Prostate gland (tissue), 2 donors: ENCODE data around the gene PTGDR.

Experiments used
- CTCF ChIP-seq, 4 experiments: fragments of 200-600 bp in 2 of 4; fragments of 450-650 bp in 2 of 4; sonication (generic) in 2 of 4; IDR thresholded peaks; 1 replicate in 3 of 4; 2 replicates in 1 of 4; pipeline ENCODE4 v1.5.1; 2016 to 2019; ENCODE audit warnings: antibody characterized with exemption in 4 of 4, mild to moderate bottlenecking in 2 of 4, moderate library complexity in 2 of 4
- POLR2A ChIP-seq: fragments of 450-650 bp; IDR thresholded peaks from one replicate; pipeline ENCODE4 v1.6.1; 2016; ENCODE audit warnings: antibody characterized with exemption, mild to moderate bottlenecking
- POLR2AphosphoS5 ChIP-seq: sonication (generic); formaldehyde crosslinking; IDR thresholded peaks from one replicate; pipeline ENCODE4 v1.6.1; 2017; ENCODE audit warnings: antibody characterized with exemption

- TF ChIP-seq CTCF (IDR thresholded peaks at IDR 0.05) (no peak), POLR2A (no peak), POLR2AphosphoS5 (no peak)
Measured at GRCh38 chr14:52235434-52235833, 32.1 kb upstream of the PTGDR start.
